AG04450 (cell line): ENCODE measurements around the gene LMF1. TPM values are rescaled to one million over a fixed set of nuclear protein-coding genes. Genes with fewer than 3 reads are reported as not detected.

ENCODE experiments used
- CTCF ChIA-PET: fragments of 300-600, 350-600 bp; formaldehyde crosslinking; extraction: SDS; loops from one replicate; lab custom pipeline; 2022; ENCODE audit warnings: antibody characterized with exemption, inconsistent platforms; lab: Charles Lee
- POLR2A ChIA-PET: fragments of 350-600 bp; formaldehyde crosslinking; extraction: SDS; loops from one replicate; lab custom pipeline; 2021; ENCODE audit warnings: antibody characterized with exemption, inconsistent platforms; lab: Yijun Ruan, JAX
- DNase-seq: peaks from one replicate; pipeline ENCODE4 v3.0.0-alpha.2; 2011; ENCODE audit warnings: low read depth, low spot score
- H3K27ac ChIP-seq: one replicate; pipeline ENCODE4 v1.5.1; 2012; ENCODE audit warnings: low read depth, low read length, control low read depth
- H3K27me3 ChIP-seq: one replicate; pipeline ENCODE4 v1.6.0; 2012; ENCODE audit warnings: low read length; ENCODE audit not compliant: control insufficient read depth, insufficient read depth
- H3K4me3 ChIP-seq: 2 replicates; pipeline ENCODE4 v1.5.1; 2011; ENCODE audit warnings: mild to moderate bottlenecking, low read depth, low read length, control low read depth
- H3K9me3 ChIP-seq: 2 replicates; pipeline ENCODE4 v1.5.1; 2012; ENCODE audit warnings: low read length; ENCODE audit not compliant: control insufficient read depth, insufficient read depth
- CTCF ChIP-seq: IDR thresholded peaks from 2 replicates; pipeline ENCODE4 v1.5.1; 2011; ENCODE audit warnings: low read depth, low read length, control low read depth, inconsistent platforms
- polyA plus RNA-seq: library from polyadenylated mRNA; depleted of rRNA; stranded (reverse); fragments of >200 nt; gene quantifications from 2 replicates; pipeline ENCODE4 v1.2.3, GENCODE V29; 2011

LMF1 gene
- polyA plus RNA-seq, 1 experiment: 11.8 TPM

DNA sequence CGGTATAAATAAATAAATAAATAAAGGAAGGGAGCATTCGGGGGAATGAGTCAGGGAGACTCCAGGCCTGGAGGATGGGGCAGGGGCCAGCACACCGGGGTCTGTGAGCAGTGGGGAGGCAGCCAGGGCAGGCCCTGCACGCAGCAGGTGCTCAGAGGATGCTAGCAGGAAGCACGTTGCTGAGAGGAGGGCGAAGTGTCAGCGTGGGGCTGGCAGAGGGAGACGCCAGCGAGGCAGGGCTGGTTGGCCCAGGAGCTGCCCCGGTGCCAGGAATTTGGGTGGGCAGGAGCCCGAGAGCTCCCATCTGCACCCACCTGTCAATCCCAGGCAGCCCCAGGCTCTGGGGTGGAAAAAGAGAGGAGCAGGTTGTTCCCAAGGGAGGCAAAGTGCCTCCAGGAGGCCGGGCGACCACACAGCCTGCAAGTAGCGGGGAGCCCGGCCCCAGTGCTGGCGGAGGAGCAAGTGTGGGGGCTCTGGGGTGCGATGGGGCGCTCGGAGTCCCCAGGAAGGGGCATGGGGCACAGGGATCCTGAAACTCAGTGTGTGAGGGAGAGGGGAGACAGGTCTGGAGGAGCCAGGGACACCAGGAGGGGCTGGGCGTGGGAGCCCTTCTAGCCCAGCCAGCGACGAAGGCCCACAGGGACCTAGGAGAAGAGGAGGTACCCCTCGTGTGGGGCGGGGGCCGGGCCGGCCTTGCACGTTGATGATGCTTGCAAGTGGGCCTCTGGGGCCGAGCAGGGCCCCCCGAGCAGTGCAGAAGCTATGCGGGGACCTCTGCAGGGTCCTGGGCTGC, 38.8 kb upstream of the LMF1 start:
- Histone ChIP-seq H3K9me3 (no peaks in the 10 kb centered on the region; the same call in 1 of the 2 replicates), H3K27ac (no peak overlapping the region), H3K4me3 (no peak overlapping the region), H3K27me3 (peaks cover 44% of the 10 kb centered on the region)
- ChIA-PET POLR2A (no interaction called here), CTCF (no interaction called here)
- no peak for DNase-seq
- no peak for TF ChIP-seq CTCF

DNA sequence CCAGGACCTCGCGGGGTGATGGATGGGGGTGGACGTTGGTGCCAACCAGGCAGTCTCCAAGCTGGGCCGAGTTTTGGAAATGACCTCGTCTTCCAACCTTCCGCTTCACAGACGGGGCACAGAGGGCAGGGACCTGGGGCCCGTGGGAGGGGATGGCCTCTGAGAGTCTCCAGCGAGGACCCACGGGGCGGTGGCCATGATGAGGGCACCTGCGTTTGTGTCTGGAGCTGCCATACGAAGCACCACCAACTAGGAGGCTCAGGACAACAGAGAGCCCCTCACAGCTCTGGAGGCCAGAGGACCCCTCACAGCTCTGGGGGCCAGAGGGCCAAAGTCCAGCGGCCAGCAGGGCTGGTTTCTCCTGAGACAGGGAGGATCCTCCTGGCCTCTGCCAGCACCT, 37.3 kb upstream of the LMF1 start:
- Histone ChIP-seq H3K27ac (no peak overlapping the region), H3K4me3 (no peak overlapping the region), H3K9me3 (no peaks in the 10 kb centered on the region; the same call in 1 of the 2 replicates), H3K27me3 (peaks cover 44% of the 10 kb centered on the region)
- POLR2A ChIA-PET: no interaction called here
- CTCF ChIA-PET: no interaction called here
- no peak for TF ChIP-seq CTCF
- DNase-seq: no peak

DNA sequence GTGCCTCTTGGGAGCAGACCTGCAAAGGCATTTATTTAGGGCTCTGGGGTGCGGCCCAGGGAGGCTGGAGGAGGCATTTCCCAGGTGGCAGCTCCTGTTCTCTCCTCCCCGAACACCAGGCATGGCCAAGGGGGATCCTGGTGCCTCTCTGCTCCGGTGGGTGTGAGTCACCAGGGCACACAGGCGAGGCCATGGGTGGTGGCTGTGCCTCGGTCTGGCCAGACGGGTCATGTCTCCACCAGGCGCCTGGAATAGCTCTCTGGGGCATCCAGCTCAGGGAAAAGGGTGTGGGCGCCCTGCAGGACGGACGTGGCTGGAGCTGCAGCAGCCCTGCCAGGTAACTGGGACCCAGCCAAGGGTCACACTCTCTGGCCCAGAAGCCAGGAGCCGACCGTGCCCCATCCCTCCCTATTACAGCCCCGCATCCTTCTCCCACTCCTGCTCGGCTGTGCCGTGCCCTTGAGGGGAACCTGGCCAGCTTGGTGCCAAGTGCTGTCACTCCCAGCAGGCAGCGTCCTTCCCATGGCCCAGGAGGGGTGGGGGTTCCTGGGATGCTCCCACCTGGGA, 36.6 kb upstream of the LMF1 start:
- POLR2A ChIA-PET: no interaction called here
- DNase-seq: no peak
- peaks cover 2% of the 10 kb centered on the region; the same call in 1 of the 2 replicates for H3K9me3 ChIP-seq
- no peak overlapping the region for H3K4me3 ChIP-seq
- H3K27me3 ChIP-seq: peaks cover 43% of the 10 kb centered on the region
- no peak for TF ChIP-seq CTCF
- H3K27ac ChIP-seq: no peak overlapping the region
- CTCF ChIA-PET: no interaction called here

DNA sequence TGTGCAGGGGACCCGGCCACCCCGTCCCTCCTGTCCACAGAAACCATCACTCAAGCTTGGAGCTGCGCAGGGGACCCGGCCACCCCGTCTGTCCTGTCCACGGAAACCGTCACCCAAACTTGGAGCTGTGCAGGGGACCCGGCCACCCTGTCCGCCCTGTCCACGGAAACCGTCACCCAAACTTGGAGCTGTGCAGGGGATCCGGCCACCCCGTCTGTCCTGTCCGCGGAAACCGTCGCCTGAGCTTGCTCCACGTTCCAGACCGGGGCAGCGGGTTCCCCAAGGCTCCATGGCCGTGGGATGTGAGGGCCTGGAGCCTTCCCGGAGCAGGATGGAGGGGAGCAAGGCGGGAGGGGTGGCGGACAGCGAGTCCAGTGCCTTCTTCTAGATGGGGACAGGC, 36.0 kb upstream of the LMF1 start:
- H3K9me3 ChIP-seq: peaks cover 7% of the 10 kb centered on the region; the same call in 1 of the 2 replicates
- CTCF ChIA-PET: no interaction called here
- no peak for DNase-seq
- H3K4me3 ChIP-seq: no peak overlapping the region
- no peak for TF ChIP-seq CTCF
- H3K27ac ChIP-seq: no peak overlapping the region
- H3K27me3 ChIP-seq: peaks cover 38% of the 10 kb centered on the region
- POLR2A ChIA-PET: no interaction called here

DNA sequence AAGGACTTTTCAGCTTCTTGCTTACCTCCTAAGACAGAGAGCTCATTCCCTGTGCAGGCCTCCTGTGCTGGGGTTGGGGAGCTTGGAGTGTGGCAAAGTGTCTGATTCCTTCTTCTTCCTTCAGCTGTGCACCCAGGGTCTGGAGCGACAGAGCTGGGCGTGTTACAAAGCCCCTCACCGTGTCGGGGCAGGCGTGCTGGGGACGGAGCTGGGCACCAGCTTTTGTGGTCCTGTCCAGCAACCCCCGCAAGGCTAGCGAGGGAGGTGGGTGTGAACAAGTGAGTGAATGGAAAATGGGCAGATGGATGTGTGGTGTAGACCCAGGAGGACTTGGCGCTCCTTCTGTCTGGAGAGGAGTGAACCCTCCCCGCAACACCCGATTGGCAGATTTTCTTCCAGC, 34.5 kb upstream of the LMF1 start:
- peaks cover 29% of the 10 kb centered on the region for H3K27me3 ChIP-seq
- TF ChIP-seq CTCF: no peak
- H3K27ac ChIP-seq: no peak overlapping the region
- no peak for DNase-seq
- H3K4me3 ChIP-seq: no peak overlapping the region
- ChIA-PET CTCF (no interaction called here), POLR2A (no interaction called here)
- peaks cover 18% of the 10 kb centered on the region; the same call in 1 of the 2 replicates for H3K9me3 ChIP-seq
